Sigmoid colon (tissue), 4 donors: ENCODE data around the gene KMT2E.

Source experiments
- CTCF ChIP-seq, 4 experiments: fragments of 450-650 bp in 3 of 4; fragments of 200-600 bp in 1 of 4; IDR thresholded peaks; one replicate each; pipeline ENCODE4 v1.5.1; 2016 to 2019; ENCODE audit warnings: antibody characterized with exemption in 4 of 4, mild to moderate bottlenecking in 3 of 4, moderate library complexity in 2 of 4
- EP300 ChIP-seq, 4 donors: sonication (generic); formaldehyde crosslinking; IDR thresholded peaks; one replicate each; pipeline ENCODE4 v1.6.1; 2017; ENCODE audit warnings: antibody characterized with exemption in 4 of 4
- POLR2A ChIP-seq, 2 donors: fragments of 450-650 bp; IDR thresholded peaks; one replicate each; pipeline ENCODE4 v1.6.1; 2016; ENCODE audit warnings: antibody characterized with exemption in 2 of 2, mild to moderate bottlenecking in 2 of 2, moderate library complexity in 2 of 2
- POLR2AphosphoS5 ChIP-seq, 4 donors: sonication (generic); formaldehyde crosslinking; IDR thresholded peaks; one replicate each; pipeline ENCODE4 v1.6.1; 2017; ENCODE audit warnings: antibody characterized with exemption in 4 of 4

GRCh38 chr7:104967088-104967487, 46.9 kb upstream of the KMT2E start:
- TF ChIP-seq CTCF (IDR thresholded peaks at IDR 0.05): no peak
- TF ChIP-seq POLR2AphosphoS5 (IDR thresholded peaks at IDR 0.05): no peak
- no peak for TF ChIP-seq POLR2A (IDR thresholded peaks at IDR 0.05)
- no peak for TF ChIP-seq EP300 (IDR thresholded peaks at IDR 0.05)
